BLaER1 treated with 17β-estradiol and CSF1 and Interleukin-3, amounts not matched to agents 10 nM and 100 nM (cell line): ENCODE measurements around the gene TRMT6.

Experiments
- H3K27ac ChIP-seq, 11 experiments: shearing (Covaris generic); formaldehyde crosslinking; 2 replicates each; pipeline ENCODE4 v1.8.1; 2022
- H3K27me3 ChIP-seq, 11 experiments: shearing (Covaris generic); formaldehyde crosslinking; 2 replicates each; pipeline ENCODE4 v1.8.1; 2022
- H3K36me3 ChIP-seq, 11 experiments: shearing (Covaris generic); formaldehyde crosslinking; 2 replicates each; pipeline ENCODE4 v1.8.1; 2022
- H3K4me1 ChIP-seq, 10 experiments: shearing (Covaris generic); formaldehyde crosslinking; 2 replicates each; pipeline ENCODE4 v1.8.1; 2022
- H3K4me2 ChIP-seq, 11 experiments: shearing (Covaris generic); formaldehyde crosslinking; 2 replicates each; pipeline ENCODE4 v1.8.1; 2022
- H3K4me3 ChIP-seq, 10 experiments: shearing (Covaris generic); formaldehyde crosslinking; 2 replicates each; pipeline ENCODE4 v1.8.1; 2022
- H3K9ac ChIP-seq, 11 experiments: shearing (Covaris generic); formaldehyde crosslinking; 2 replicates each; pipeline ENCODE4 v1.8.1; 2022
- H3K9me3 ChIP-seq, 11 experiments: shearing (Covaris generic); formaldehyde crosslinking; replicated peaks in 1 of 11; 2 replicates each; pipeline ENCODE4 v1.8.1; 2022
- H4K20me1 ChIP-seq, 11 experiments: shearing (Covaris generic); formaldehyde crosslinking; 2 replicates each; pipeline ENCODE4 v1.8.1; 2022
- Cebpa-rat ChIP-seq, 11 experiments: shearing (Covaris generic); IDR thresholded peaks; 2 replicates each; pipeline ENCODE4 v1.8.1; 2022

Gene TRMT6

DNA sequence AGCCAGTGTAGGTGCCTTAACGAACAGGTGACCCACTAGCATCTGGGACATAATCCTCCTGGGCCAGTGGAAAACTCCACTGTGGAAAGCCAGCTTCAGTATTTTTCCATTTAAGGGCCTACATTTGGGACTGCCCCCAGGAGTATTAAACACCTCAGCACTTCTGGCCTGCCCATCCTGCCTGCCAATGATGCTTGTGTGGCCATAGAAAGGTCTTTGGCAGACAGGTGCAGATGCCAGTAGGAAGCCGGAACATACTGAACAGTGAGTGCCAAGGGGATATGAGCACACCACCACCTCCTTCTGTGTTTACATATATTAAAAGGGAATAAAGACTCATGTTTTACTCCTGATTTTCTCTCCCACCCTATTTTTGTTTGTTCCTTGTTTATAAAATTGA is 20.0 kb upstream of the TRMT6 start:
- Histone ChIP-seq H3K4me1 (0 out of 20 replicates have a peak, but pooled peaks cover 0 to 5% (median 0%) of the 10 kb centered on the region in 10 experiments), H3K27me3 (no peaks in the 10 kb centered on the region), H3K4me2 (no peak overlapping the region), H3K36me3 (peaks cover 9 to 100% (median 94%) of the 10 kb centered on the region in 11 experiments; a peak in 21 of 22 replicates), H4K20me1 (no peaks in the 10 kb centered on the region; a peak in 3 of 22 replicates), H3K27ac (no peak overlapping the region), H3K4me3 (no peak overlapping the region), H3K9ac (no peak overlapping the region), H3K9me3 (no peaks in the 10 kb centered on the region)
- TF ChIP-seq Cebpa-rat (IDR thresholded peaks at IDR 0.05): no peak

- Histone ChIP-seq H3K36me3 (peaks cover 13 to 100% (median 94%) of the 10 kb centered on the region in 11 experiments), H3K27me3 (no peaks in the 10 kb centered on the region), H3K4me3 (no peak overlapping the region), H3K4me1 (0 out of 20 replicates have a peak, but pooled peaks cover 0 to 5% (median 0%) of the 10 kb centered on the region in 10 experiments), H4K20me1 (no peaks in the 10 kb centered on the region; a peak in 3 of 22 replicates), H3K9ac (no peak overlapping the region), H3K27ac (no peak overlapping the region), H3K9me3 (no peaks in the 10 kb centered on the region), H3K4me2 (no peak overlapping the region)
- no peak for TF ChIP-seq Cebpa-rat (IDR thresholded peaks at IDR 0.05)
These were observed 19.6 kb upstream of the TRMT6 start for GRCh38 chr20:5969940-5970339.

DNA sequence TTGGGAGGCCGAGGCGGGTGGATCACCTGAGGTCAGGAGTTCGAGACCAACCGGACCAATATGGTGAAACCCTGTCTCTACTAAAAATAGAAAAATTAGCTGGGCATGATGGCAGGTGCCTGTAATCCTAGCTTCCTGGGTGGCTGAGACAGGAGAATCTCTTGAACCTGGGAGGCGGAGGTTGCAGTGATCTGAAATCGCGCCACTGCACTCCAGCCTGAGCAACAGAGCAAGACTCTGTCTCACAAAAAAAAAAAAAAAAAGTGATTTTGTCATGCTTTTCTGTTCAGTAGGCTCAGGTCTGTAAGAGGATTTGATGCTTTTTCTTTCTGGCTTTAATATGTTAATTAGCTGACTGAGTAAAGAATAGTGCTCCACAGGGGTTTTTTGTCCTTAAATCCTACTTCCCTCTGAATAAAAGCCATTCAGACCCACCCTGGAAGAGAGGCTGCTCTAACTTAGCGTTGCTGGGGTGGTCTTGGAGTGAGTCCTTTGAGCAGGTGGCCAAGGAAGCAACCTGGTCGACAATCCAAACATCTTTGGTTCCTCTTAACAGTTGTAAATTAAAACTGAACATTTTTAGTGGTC is 19.1 kb upstream of the TRMT6 start:
- peaks cover 17 to 100% (median 94%) of the 10 kb centered on the region in 11 experiments for H3K36me3 ChIP-seq
- TF ChIP-seq Cebpa-rat (IDR thresholded peaks at IDR 0.05): no peak

GRCh38 chr20:5968462-5968861 is 18.1 kb upstream of the TRMT6 start:
- Histone ChIP-seq H3K9me3 (no peaks in the 10 kb centered on the region), H3K4me2 (no peak overlapping the region), H3K36me3 (peaks cover 20 to 100% (median 94%) of the 10 kb centered on the region in 11 experiments), H3K9ac (no peak overlapping the region), H3K4me1 (no peaks in the 10 kb centered on the region), H4K20me1 (no peaks in the 10 kb centered on the region; a peak in 2 of 22 replicates), H3K27ac (no peak overlapping the region), H3K27me3 (no peaks in the 10 kb centered on the region), H3K4me3 (no peak overlapping the region)
- no peak for TF ChIP-seq Cebpa-rat (IDR thresholded peaks at IDR 0.05)

More for the DNA sequence above, 19.1 kb upstream of the TRMT6 start:
- Histone ChIP-seq H3K27me3 (no peaks in the 10 kb centered on the region), H3K4me1 (0 out of 20 replicates have a peak, but pooled peaks cover 0 to 5% (median 0%) of the 10 kb centered on the region in 10 experiments), H3K9ac (no peak overlapping the region), H3K27ac (no peak overlapping the region), H4K20me1 (no peaks in the 10 kb centered on the region; a peak in 3 of 22 replicates), H3K4me2 (no peak overlapping the region), H3K9me3 (no peaks in the 10 kb centered on the region), H3K4me3 (no peak overlapping the region)

DNA sequence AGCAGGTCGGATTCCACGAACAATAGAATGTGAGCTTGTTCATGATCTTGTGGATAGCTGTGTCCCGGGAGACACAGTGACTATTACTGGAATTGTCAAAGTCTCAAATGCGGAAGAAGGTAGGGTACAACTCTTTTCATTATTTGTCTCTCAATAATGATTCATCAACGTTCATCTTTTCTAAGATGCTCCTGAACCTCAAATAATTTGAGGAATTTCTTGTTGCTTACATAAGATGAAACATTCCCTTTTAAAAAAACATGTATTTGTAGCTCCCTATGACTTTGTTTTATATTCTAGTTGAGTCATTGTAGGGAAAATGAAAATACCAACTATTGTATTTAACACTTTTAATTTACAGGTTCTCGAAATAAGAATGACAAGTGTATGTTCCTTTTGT is 17.1 kb upstream of the TRMT6 start:
- Histone ChIP-seq H3K4me3 (no peak overlapping the region), H4K20me1 (no peaks in the 10 kb centered on the region; a peak in 1 of 22 replicates), H3K36me3 (peaks cover 24 to 100% (median 94%) of the 10 kb centered on the region in 11 experiments), H3K4me2 (no peak overlapping the region), H3K27me3 (no peaks in the 10 kb centered on the region), H3K27ac (no peak overlapping the region), H3K9me3 (no peaks in the 10 kb centered on the region), H3K4me1 (no peaks in the 10 kb centered on the region), H3K9ac (no peak overlapping the region)
- TF ChIP-seq Cebpa-rat (IDR thresholded peaks at IDR 0.05): no peak

DNA sequence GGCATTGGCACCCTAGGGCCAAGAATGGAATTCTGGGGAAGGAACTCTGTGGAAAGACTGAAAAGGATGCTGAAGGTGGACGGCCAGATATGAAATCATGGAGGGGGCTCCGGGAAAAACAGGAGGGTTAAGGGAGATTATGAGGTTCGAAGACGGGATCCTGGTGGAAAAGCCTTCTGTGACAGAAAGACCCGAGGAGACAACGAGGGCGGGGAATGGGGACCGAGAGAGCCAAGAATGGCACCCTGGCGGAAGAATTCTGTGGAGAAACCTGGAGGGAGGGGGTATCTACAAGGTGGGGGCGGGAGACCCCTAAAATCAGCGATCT is 426 bp downstream of the TRMT6 start:
- Histone ChIP-seq H3K9me3 (no peaks in the 10 kb centered on the region), H4K20me1 (peaks cover 0 to 38% (median 16%) of the 10 kb centered on the region in 11 experiments; a peak in 12 of 22 replicates), H3K36me3 (peaks cover 20 to 69% (median 62%) of the 10 kb centered on the region in 11 experiments), H3K27me3 (no peaks in the 10 kb centered on the region), H3K9ac (peak overlapping the region; percentile 82 to 92 (median 85)), H3K4me3 (peak overlapping the region; percentile 76 to 93 (median 84)), H3K27ac (peak overlapping the region; percentile 54 to 88 (median 83)), H3K4me2 (peak overlapping the region; percentile 90 to 99 (median 95)), H3K4me1 (peaks cover 28 to 55% (median 47%) of the 10 kb centered on the region in 10 experiments)
- TF ChIP-seq Cebpa-rat (IDR thresholded peaks at IDR 0.05): no peak

- Histone ChIP-seq H3K9me3 (no peaks in the 10 kb centered on the region), H3K27me3 (no peaks in the 10 kb centered on the region), H3K4me3 (peak overlapping the region in 2 of 10 experiments; percentile 18 to 30; a peak in 3 of 20 replicates), H3K9ac (peak overlapping the region in 4 of 11 experiments; percentile 28 to 50 (median 48); a peak in 6 of 22 replicates), H3K36me3 (peaks cover 40 to 69% (median 63%) of the 10 kb centered on the region in 11 experiments), H4K20me1 (peaks cover 0 to 38% (median 18%) of the 10 kb centered on the region in 11 experiments; a peak in 12 of 22 replicates), H3K4me1 (peaks cover 27 to 54% (median 46%) of the 10 kb centered on the region in 10 experiments), H3K27ac (peak overlapping the region in 5 of 11 experiments; percentile 38 to 74 (median 60); a peak in 8 of 22 replicates), H3K4me2 (peak overlapping the region in 9 of 11 experiments; percentile 13 to 99 (median 92); a peak in 15 of 22 replicates)
- no peak for TF ChIP-seq Cebpa-rat (IDR thresholded peaks at IDR 0.05)
These were observed 3.1 kb downstream of the TRMT6 start for GRCh38 chr20:5947276-5947675.

GRCh38 chr20:5945963-5946362 is 4.4 kb downstream of the TRMT6 start:
- Histone ChIP-seq H3K4me2 (peak overlapping the region in 3 of 11 experiments; percentile 13 to 92 (median 91); a peak in 5 of 22 replicates), H3K4me3 (no peak overlapping the region), H3K36me3 (peaks cover 53 to 79% (median 74%) of the 10 kb centered on the region in 11 experiments), H4K20me1 (peaks cover 0 to 38% (median 23%) of the 10 kb centered on the region in 11 experiments; a peak in 12 of 22 replicates), H3K9me3 (no peaks in the 10 kb centered on the region), H3K9ac (no peak overlapping the region), H3K4me1 (peaks cover 14 to 41% (median 33%) of the 10 kb centered on the region in 10 experiments), H3K27ac (no peak overlapping the region), H3K27me3 (no peaks in the 10 kb centered on the region)
- no peak for TF ChIP-seq Cebpa-rat (IDR thresholded peaks at IDR 0.05)

DNA sequence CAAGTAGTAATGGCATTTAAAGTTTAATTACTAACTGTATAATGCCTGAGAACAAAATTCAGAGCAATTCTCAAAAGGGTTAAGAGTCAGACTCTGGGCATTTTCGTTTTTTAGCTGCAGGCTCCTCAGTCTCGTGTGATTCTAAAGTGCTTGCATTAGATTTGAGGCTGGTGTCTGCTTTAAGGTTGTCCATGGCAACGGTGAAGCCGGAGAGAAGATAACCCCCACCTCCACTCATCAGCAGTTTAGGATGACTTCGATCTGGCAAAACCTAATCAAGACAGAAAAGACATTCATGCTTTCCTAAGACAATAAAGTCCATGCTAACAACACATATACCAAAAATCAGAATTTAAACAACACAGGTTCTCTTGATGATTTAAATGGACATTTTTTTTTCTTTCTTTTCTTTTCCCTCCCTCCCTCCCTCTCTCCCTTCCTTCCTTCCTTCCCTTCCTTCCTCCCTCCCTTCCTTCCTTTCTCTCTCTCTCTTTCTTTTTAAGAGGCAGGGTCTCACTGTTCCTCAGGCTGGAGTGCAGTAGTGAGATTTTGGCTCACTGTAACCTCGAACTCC is 11.8 kb downstream of the TRMT6 start:
- peaks cover 57 to 70% (median 63%) of the 10 kb centered on the region in 11 experiments for H3K36me3 ChIP-seq

More for the DNA sequence above, 11.8 kb downstream of the TRMT6 start:
- Histone ChIP-seq H3K27ac (no peak overlapping the region), H3K4me3 (no peak overlapping the region), H3K9ac (no peak overlapping the region), H3K4me2 (no peak overlapping the region), H3K4me1 (peaks cover 6 to 12% (median 10%) of the 10 kb centered on the region in 10 experiments; a peak in 18 of 20 replicates), H4K20me1 (peaks cover 0 to 22% (median 0%) of the 10 kb centered on the region in 11 experiments; a peak in 7 of 22 replicates), H3K27me3 (no peaks in the 10 kb centered on the region), H3K9me3 (no peaks in the 10 kb centered on the region)
- no peak for TF ChIP-seq Cebpa-rat (IDR thresholded peaks at IDR 0.05)
